H9 (cell line): ENCODE results near the gene ATP1A2. TPM values are rescaled to one million over a fixed set of nuclear protein-coding genes. Genes with fewer than 3 reads are reported as not detected.

Experiments used
- DNase-seq: peaks from one replicate; pipeline ENCODE4 v3.0.0-alpha.2; 2017
- H2AFZ ChIP-seq: one replicate; pipeline ENCODE4 v1.6.1; 2013; ENCODE audit warnings: mild to moderate bottlenecking, low read length, control low read depth, moderate library complexity
- H2AK5ac ChIP-seq: 2 replicates; pipeline ENCODE4 v1.6.1; 2013; ENCODE audit warnings: low read length, control low read depth, mixed read lengths; ENCODE audit not compliant: insufficient read length
- H2BK120ac ChIP-seq: one replicate; pipeline ENCODE4 v1.6.1; 2013; ENCODE audit warnings: low read depth, mild to moderate bottlenecking, low read length, control low read depth, inconsistent platforms; ENCODE audit not compliant: poor library complexity, severe bottlenecking
- H2BK12ac ChIP-seq: 2 replicates; pipeline ENCODE4 v1.6.1; 2013; ENCODE audit warnings: low read length, control low read depth, mixed read lengths, low read depth; ENCODE audit not compliant: insufficient read length
- H2BK15ac ChIP-seq: 2 replicates; pipeline ENCODE4 v1.6.1; 2013; ENCODE audit warnings: low read depth, low read length, control low read depth
- H2BK20ac ChIP-seq: one replicate; pipeline ENCODE4 v1.6.1; 2013; ENCODE audit warnings: low read depth, mild to moderate bottlenecking, low read length, control low read depth, inconsistent platforms; ENCODE audit not compliant: poor library complexity, severe bottlenecking
- H2BK5ac ChIP-seq: 2 replicates; pipeline ENCODE4 v1.6.1; 2013; ENCODE audit warnings: low read length, control low read depth, mixed read lengths; ENCODE audit not compliant: insufficient read length
- H3K14ac ChIP-seq: 2 replicates; pipeline ENCODE4 v1.6.1; 2013; ENCODE audit warnings: low read length, control low read depth; ENCODE audit not compliant: insufficient read depth
- H3K18ac ChIP-seq: 2 replicates; pipeline ENCODE4 v1.6.1; 2013; ENCODE audit warnings: low read depth, mild to moderate bottlenecking, mixed read lengths, low read length, control low read depth; ENCODE audit not compliant: insufficient read length
- H3K23ac ChIP-seq: 2 replicates; pipeline ENCODE4 v1.6.1; 2013; ENCODE audit warnings: low read length, control low read depth, mixed read lengths, low read depth; ENCODE audit not compliant: insufficient read length
- H3K23me2 ChIP-seq: 2 replicates; pipeline ENCODE4 v1.6.1; 2013; ENCODE audit warnings: low read depth, mild to moderate bottlenecking, mixed read lengths, low read length, control low read depth; ENCODE audit not compliant: insufficient read length, poor library complexity, severe bottlenecking
- H3K27ac ChIP-seq: 2 replicates; pipeline ENCODE4 v1.5.1; 2013; ENCODE audit warnings: low read length, control low read depth, mixed read lengths, low read depth; ENCODE audit not compliant: insufficient read length
- H3K27me3 ChIP-seq: 2 replicates; pipeline ENCODE4 v1.6.1; 2013; ENCODE audit warnings: low read length, control low read depth, inconsistent platforms; ENCODE audit not compliant: insufficient read depth
- H3K4ac ChIP-seq: 2 replicates; pipeline ENCODE4 v1.6.1; 2013; ENCODE audit warnings: low read depth, mild to moderate bottlenecking, control low read depth, inconsistent platforms, low read length, moderate library complexity
- H3K4me1 ChIP-seq: 2 replicates; pipeline ENCODE4 v1.6.1; 2013; ENCODE audit warnings: low read length, control low read depth, inconsistent platforms; ENCODE audit not compliant: insufficient read depth
- H3K4me2 ChIP-seq: 2 replicates; pipeline ENCODE4 v1.6.1; 2013; ENCODE audit warnings: low read length, control low read depth, mixed read lengths; ENCODE audit not compliant: insufficient read length, insufficient read depth
- H3K56ac ChIP-seq: 2 replicates; pipeline ENCODE4 v1.6.1; 2013; ENCODE audit warnings: low read depth, mild to moderate bottlenecking, mixed read lengths, low read length, control low read depth; ENCODE audit not compliant: insufficient read length
- H3K79me1 ChIP-seq: 2 replicates; pipeline ENCODE4 v1.6.1; 2013; ENCODE audit warnings: low read depth, mild to moderate bottlenecking, moderate library complexity, low read length, control low read depth, inconsistent platforms; ENCODE audit not compliant: insufficient read depth, poor library complexity, severe bottlenecking
- H3K79me2 ChIP-seq: 2 replicates; pipeline ENCODE4 v1.6.1; 2013; ENCODE audit warnings: low read length, control low read depth, inconsistent platforms; ENCODE audit not compliant: insufficient read depth
- H3K9ac ChIP-seq: 2 replicates; pipeline ENCODE4 v1.6.1; 2013; ENCODE audit warnings: low read length, control low read depth, mixed read lengths; ENCODE audit not compliant: insufficient read length; ENCODE audit errors: extremely low read depth
- H3K9me3 ChIP-seq: one replicate; pipeline ENCODE4 v1.6.1; 2013; ENCODE audit warnings: low read depth, low read length, inconsistent platforms; ENCODE audit not compliant: control insufficient read depth
- H3T11ph ChIP-seq: one replicate; pipeline ENCODE4 v1.6.1; 2013; ENCODE audit warnings: mild to moderate bottlenecking, low read length, control low read depth, inconsistent platforms
- H4K20me1 ChIP-seq: one replicate; pipeline ENCODE4 v1.6.1; 2013; ENCODE audit not compliant: control insufficient read depth, insufficient read length, insufficient read depth
- H4K5ac ChIP-seq: 2 replicates; pipeline ENCODE4 v1.6.1; 2013; ENCODE audit warnings: low read depth, mild to moderate bottlenecking, mixed read lengths, low read length, control low read depth; ENCODE audit not compliant: insufficient read length
- H4K8ac ChIP-seq: replicated peaks from 2 replicates; pipeline ENCODE4 v1.6.1; 2013; ENCODE audit warnings: low read length, control low read depth, mixed read lengths, low read depth; ENCODE audit not compliant: insufficient read length
- H4K91ac ChIP-seq: 2 replicates; pipeline ENCODE4 v1.6.1; 2013; ENCODE audit warnings: low read depth, mild to moderate bottlenecking, moderate library complexity, mixed read lengths, low read length, control low read depth; ENCODE audit not compliant: insufficient read length
- H3K27ac Mint-ChIP-seq, 3 experiments: 2 replicates in 2 of 3; 3 replicates in 1 of 3; pipeline ENCODE4 v1.8.0; 2020 to 2021; ENCODE audit warnings: mixed read lengths in 3 of 3, mild to moderate bottlenecking in 1 of 3, moderate library complexity in 1 of 3
- H3K27me3 Mint-ChIP-seq: 2 replicates; pipeline ENCODE4 v1.8.0; 2021; ENCODE audit warnings: low read depth, mild to moderate bottlenecking, moderate library complexity, mixed read lengths
- H3K36me3 Mint-ChIP-seq, 3 experiments: 2 replicates in 2 of 3; 3 replicates in 1 of 3; pipeline ENCODE4 v1.8.0; 2020 to 2021; ENCODE audit warnings: low read depth in 3 of 3, mixed read lengths in 3 of 3; ENCODE audit not compliant: insufficient read depth in 1 of 3
- H3K4me1 Mint-ChIP-seq, 2 experiments: 2 replicates each; pipeline ENCODE4 v1.8.0; 2020; ENCODE audit warnings: mixed read lengths in 2 of 2
- H3K4me3 Mint-ChIP-seq, 2 experiments: 2 replicates in 1 of 2; 3 replicates in 1 of 2; pipeline ENCODE4 v1.8.0; 2020 to 2021; ENCODE audit warnings: mild to moderate bottlenecking in 2 of 2, mixed read lengths in 2 of 2, moderate library complexity in 1 of 2
- H3K9me3 Mint-ChIP-seq, 2 experiments: 2 replicates in 1 of 2; 3 replicates in 1 of 2; pipeline ENCODE4 v1.8.0; 2020; ENCODE audit warnings: mild to moderate bottlenecking in 2 of 2, mixed read lengths in 2 of 2, moderate library complexity in 1 of 2
- WGBS: extraction: QIAGEN DNeasy Blood & Tissue Kit; methylation state at CpG from one replicate; pipeline ENCODE4 v1.1.7; 2013; ENCODE audit warnings: missing lambda C conversion rate, low lambda C conversion rate, mixed read lengths; ENCODE audit not compliant: insufficient read length; ENCODE audit errors: extremely low coverage; 5-methylcytosine and 5-hydroxymethylcytosine counted together
- total RNA-seq: library from RNA; stranded (reverse); gene quantifications from 2 replicates; pipeline ENCODE4 v1.2.1, GENCODE V29; 2021
- TF ChIP-seq, protein P1 (sequence below): fragments of 200-600 bp; sonication (generic); conservative IDR thresholded peaks from 3 replicates; pipeline ENCODE4 v1.8.0; 2021; ENCODE audit warnings: antibody characterized with exemption, mild to moderate bottlenecking

The ATP1A2 gene
- total RNA-seq, 1 experiment from 2014 or later, result 3.0 TPM

DNA sequence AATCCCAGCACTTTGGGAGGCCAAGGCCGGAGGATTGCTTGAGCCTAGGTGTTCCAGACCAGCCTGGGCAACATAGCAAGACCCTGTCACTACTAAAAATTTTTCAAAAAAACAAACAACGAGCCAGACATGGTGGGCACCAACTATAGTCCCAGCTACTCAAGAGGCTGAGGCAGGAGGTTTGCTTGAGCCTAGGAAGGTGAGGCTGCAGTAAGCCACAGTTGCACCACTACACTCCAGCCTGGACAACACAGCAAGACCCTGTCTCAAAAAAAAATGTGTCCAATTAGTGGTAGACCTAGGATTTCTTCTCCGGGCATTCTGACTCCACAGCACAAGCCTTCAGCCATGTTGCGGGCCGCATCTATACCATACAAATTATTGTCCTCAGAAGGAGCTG, 10.4 kb upstream of the ATP1A2 start:
- peaks cover 9% of the 10 kb centered on the region for H3K27me3 Mint-ChIP-seq

More for the DNA sequence above, 10.4 kb upstream of the ATP1A2 start:
- Mint-ChIP-seq H3K4me3 (no peak overlapping the region), H3K4me1 (peaks cover 36 to 55% of the 10 kb centered on the region in 2 experiments), H3K9me3 (no peaks in the 10 kb centered on the region; a peak in 1 of 5 replicates), H3K27ac (no peak overlapping the region), H3K36me3 (no peaks in the 10 kb centered on the region; a peak in 1 of 7 replicates)
- H3K27ac ChIP-seq, result no peak overlapping the region
- no peak overlapping the region for H3K14ac ChIP-seq
- H3K27me3 ChIP-seq, result no peaks in the 10 kb centered on the region
- H2AFZ ChIP-seq, result no peak overlapping the region
- H3K9ac ChIP-seq, result no peak overlapping the region
- no peak overlapping the region for H3T11ph ChIP-seq
- H3K4me2 ChIP-seq, result no peak overlapping the region
- no peak overlapping the region for H4K91ac ChIP-seq
- no peak overlapping the region for H3K18ac ChIP-seq
- no peak overlapping the region for H2BK12ac ChIP-seq
- H2BK120ac ChIP-seq, result no peak overlapping the region
- H4K5ac ChIP-seq, result no peak overlapping the region
- no peak overlapping the region for H2BK20ac ChIP-seq
- H3K9me3 ChIP-seq, result no peaks in the 10 kb centered on the region
- peaks cover 6% of the 10 kb centered on the region; the same call in 1 of the 2 replicates for H3K4me1 ChIP-seq
- H3K4ac ChIP-seq, result no peak overlapping the region
- no peak overlapping the region for H2AK5ac ChIP-seq
- DNase-seq, result no peak
- H3K79me2 ChIP-seq, result no peaks in the 10 kb centered on the region
- H2BK15ac ChIP-seq, result no peak overlapping the region
- no peaks in the 10 kb centered on the region for H4K20me1 ChIP-seq
- TF ChIP-seq, protein P1, sequence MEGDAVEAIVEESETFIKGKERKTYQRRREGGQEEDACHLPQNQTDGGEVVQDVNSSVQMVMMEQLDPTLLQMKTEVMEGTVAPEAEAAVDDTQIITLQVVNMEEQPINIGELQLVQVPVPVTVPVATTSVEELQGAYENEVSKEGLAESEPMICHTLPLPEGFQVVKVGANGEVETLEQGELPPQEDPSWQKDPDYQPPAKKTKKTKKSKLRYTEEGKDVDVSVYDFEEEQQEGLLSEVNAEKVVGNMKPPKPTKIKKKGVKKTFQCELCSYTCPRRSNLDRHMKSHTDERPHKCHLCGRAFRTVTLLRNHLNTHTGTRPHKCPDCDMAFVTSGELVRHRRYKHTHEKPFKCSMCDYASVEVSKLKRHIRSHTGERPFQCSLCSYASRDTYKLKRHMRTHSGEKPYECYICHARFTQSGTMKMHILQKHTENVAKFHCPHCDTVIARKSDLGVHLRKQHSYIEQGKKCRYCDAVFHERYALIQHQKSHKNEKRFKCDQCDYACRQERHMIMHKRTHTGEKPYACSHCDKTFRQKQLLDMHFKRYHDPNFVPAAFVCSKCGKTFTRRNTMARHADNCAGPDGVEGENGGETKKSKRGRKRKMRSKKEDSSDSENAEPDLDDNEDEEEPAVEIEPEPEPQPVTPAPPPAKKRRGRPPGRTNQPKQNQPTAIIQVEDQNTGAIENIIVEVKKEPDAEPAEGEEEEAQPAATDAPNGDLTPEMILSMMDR, result no peak
- H2BK5ac ChIP-seq, result no peak overlapping the region
- no peaks in the 10 kb centered on the region for H3K79me1 ChIP-seq
- H3K23me2 ChIP-seq, result no peaks in the 10 kb centered on the region
- H3K56ac ChIP-seq, result no peak overlapping the region
- no peak overlapping the region for H4K8ac ChIP-seq
- H3K23ac ChIP-seq, result no peak overlapping the region
- WGBS, result no CpG with 5 or more reads among the region's 5 CpGs
